Stimulated activated CD4-positive, alpha-beta T cell treated with anti-CD3 and anti-CD28 coated beads, Interleukin-4, amount 100 ng/mL, for 48 hours (primary cell): Measurements from ENCODE around the gene PCF11.
"Not testable (repeated sequence)": the region's sequence is repeated elsewhere in the genome, so short reads cannot be mapped to it uniquely, and the experiment has no call there.

Source experiments
- DNase-seq, 2 donors: peaks; one replicate each; pipeline ENCODE4 v3.0.0-alpha.2; 2020; ENCODE audit warnings: low read depth in 2 of 2

Gene PCF11, protein sequence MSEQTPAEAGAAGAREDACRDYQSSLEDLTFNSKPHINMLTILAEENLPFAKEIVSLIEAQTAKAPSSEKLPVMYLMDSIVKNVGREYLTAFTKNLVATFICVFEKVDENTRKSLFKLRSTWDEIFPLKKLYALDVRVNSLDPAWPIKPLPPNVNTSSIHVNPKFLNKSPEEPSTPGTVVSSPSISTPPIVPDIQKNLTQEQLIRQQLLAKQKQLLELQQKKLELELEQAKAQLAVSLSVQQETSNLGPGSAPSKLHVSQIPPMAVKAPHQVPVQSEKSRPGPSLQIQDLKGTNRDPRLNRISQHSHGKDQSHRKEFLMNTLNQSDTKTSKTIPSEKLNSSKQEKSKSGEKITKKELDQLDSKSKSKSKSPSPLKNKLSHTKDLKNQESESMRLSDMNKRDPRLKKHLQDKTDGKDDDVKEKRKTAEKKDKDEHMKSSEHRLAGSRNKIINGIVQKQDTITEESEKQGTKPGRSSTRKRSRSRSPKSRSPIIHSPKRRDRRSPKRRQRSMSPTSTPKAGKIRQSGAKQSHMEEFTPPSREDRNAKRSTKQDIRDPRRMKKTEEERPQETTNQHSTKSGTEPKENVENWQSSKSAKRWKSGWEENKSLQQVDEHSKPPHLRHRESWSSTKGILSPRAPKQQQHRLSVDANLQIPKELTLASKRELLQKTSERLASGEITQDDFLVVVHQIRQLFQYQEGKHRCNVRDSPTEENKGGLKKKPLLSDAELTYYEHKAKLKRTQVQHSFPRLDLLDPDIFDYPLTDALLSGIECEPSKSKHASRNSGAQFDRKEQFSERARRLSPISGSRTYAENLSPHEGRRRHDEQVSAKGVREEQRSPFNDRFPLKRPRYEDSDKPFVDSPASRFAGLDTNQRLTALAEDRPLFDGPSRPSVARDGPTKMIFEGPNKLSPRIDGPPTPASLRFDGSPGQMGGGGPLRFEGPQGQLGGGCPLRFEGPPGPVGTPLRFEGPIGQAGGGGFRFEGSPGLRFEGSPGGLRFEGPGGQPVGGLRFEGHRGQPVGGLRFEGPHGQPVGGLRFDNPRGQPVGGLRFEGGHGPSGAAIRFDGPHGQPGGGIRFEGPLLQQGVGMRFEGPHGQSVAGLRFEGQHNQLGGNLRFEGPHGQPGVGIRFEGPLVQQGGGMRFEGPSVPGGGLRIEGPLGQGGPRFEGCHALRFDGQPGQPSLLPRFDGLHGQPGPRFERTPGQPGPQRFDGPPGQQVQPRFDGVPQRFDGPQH (N-terminal part only)

DNA sequence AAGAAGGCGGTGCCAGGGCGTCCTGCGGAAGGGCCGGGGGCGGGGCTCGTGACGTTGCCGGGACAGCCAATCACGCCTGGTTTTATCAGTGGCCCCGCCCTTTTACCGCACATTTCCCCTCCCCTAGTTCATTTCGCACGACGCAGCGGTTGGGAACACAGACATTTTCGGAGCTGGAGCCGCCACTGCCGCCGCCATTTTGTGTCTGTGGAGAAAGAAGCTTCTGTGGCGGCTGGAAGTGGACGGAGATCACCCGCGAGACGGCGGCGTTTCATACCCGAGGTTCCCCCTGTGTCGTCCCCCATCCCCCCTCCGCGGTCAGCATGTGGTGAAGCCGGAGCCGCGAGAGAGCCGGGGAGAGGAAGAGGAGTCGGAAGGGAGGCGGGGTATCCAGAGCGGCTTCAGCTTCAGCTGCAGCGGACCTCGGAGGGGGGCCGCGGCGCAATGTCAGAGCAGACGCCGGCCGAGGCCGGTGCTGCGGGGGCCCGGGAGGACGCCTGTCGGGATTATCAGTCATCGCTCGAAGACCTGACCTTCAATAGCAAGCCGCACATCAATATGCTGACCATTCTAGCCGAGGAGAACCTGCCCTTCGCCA lies at the start of gene PCF11:
Gene PCF11 (plus strand): TSS at position 136 of the 598 bp plus-strand sequence. CDS start 309 bp downstream, at position 445.
- DNase-seq = peak in 1 of 2 donors; percentile 95

DNA sequence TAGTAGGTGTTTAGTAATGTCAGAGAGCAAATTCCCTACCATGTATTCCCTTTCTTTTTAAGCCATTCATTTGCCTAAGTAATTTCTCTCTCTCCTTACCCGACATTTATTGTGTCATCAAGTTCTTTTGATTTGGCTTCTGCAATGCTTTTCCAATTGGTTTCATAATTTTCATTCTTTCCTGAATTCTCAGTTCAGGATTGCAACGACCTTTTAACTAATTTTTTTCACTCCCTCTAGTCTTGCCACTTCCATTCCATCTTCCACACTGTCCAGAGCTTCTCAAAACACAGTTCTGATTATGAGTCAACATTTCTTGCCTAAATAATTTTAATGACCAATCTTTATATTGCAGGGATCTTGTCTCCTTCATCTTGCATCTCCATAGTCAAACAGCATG lies 44.0 kb upstream of the PCF11 start:
- DNase-seq = no peak

DNA sequence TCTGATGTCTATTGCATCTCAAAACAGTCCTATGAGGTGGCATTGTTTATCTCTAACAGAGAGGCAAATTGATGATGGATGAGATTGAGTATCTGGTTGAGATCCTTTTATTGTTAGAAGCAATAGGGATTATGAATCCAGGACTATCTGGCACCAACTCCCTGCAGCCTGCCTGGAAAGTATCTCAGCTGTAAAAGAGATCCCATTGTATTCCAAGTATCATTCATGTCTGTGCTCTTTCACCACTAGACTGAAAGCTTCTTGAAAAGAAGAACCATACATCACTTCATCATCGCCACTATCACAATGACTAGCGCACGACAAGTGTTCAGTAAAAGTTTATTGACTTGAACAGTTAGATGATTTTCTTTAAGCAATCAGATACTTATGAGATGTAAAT lies 41.9 kb upstream of the PCF11 start:
- DNase-seq = no peak

DNA sequence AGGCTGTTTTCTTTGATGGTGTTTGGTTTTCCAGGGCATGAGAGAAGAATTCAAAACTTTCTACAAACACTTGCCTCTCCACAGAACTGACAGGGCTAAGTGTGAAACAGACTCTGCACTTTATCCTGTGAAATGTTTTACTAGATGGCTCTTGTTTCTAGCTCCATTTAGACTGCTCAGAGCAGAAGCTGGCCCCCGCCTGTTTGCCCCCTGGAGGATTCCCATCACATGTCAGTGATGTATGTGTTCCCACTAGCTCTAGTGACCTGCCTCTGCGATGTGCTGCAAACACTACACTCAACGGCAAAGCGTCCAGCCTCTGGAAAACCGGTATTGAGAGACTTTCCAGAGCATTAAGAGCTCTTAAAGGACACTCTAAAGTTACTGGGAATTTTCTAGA lies 41.4 kb upstream of the PCF11 start:
- DNase-seq = no peak

DNA sequence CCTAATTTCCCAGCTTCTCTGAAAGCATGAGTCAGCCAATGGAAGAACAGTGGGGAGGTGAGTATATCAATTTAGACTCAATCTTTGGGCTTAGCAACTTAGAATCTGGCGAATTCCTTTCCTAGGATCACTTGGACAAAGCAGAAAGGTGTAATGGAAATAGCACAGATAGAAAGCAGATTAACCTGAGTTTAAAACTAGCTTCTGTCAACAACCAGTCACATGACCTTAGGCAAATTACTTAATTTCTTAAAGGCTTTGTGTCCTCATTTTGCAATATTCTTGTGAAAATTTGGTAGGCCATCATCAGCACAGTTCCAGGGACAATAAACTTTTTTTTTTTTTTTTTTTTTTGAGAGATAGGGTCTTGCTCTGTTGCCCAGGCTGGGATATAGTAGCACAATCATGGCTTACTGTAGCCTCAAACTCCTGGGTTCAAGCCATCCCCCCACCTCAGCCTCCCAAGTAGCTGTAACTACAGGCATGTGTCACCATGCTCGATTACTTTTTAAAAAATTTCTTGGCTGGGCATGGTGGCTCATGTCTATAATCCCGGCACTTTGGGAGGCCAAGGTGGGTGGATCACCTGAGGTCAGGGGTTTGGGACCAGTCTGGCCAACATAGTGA lies 40.8 kb upstream of the PCF11 start:
- no peak for DNase-seq

DNA sequence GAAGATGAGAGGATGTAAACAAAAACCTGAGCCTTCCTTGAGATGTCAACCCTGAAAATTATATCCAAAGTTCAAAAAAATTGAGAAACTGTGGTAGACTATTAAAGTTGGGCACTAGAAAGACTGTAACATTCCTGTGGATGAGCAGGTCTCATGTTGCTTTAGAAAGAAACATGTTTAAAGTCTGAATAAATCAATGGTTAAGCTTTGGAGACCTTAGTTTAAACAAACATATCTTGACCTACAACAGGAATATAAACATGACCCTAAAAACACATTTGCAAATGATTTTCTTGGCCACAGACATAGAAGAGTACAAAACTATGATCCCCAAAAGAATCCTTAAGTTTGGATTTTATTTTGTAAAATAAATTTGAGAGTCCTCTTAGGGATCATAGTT lies 38.1 kb upstream of the PCF11 start:
- DNase-seq = no peak

DNA sequence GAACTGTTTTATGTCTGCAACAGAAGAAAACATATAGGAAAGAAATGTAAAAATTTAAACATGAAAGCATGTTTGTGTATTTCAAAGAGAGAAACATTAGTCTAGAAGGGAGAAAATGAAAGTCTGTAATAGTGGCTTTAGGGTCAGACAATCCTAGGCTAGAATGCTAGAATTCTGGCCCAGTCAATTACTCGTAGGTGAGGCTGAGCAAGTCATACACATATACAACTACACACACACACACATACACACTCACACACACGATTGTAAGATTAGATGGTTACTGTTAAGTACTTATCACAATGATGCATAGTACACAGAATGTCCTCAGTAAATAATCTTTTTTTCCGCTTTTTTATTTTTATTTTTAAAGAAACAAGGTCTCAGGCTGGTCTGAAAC lies 37.7 kb upstream of the PCF11 start:
- no peak for DNase-seq

DNA sequence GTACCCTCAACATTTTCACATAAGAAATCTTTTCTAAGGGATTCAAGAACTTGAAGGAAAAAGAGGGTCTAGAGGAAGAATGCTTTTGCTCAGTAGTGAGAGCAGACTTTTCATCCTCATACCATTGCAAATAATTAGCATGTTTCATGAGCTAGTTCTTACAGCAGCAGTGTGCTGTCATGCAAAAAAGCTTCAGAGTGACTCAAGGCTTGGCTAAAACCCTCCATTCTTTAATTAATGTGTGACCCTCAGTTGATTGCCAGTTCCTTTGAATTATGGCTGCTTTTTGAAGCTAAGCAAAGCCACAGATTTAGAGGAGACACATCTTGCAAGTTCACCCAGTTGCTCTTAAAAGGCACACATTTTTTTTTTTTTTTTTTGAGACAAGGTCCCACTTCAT lies 36.6 kb upstream of the PCF11 start:
- DNase-seq = no peak

DNA sequence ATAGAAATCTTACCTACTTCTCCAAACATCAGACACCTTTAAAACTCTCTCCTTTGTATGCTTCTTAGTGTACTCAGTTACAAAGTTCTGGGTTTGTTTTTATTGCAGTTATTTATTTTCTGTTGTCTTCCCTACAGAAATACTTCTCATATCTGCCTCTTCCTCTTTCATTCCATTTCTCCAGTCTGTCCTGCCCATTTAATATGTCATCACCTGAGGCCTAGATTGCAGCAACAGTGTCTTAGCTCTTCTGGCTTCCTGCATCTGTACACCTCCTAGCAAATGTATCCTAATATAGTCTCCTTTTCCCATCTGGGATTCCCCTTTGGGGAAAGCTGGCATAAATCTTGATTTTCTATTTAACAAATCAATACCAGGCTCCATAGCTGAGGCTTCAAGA lies 34.9 kb upstream of the PCF11 start:
- no peak for DNase-seq

DNA sequence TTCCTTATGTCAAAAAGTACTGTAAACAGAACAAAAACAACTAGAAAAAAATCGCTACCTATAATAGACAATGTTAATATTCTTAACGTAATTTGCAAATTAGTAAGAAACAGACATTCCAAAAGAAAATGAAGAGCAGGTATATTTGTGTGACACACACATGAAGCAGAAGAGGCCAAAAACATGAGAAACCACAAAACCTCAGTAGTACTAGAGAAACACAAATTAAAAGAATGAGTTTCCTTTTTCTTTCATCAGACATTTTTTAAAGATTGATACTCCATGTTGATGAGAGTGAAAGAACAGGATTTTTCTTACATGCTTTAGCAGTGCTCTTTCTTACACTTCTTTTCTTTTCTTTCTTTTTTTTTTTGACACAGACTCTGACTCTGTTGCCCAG lies 34.2 kb upstream of the PCF11 start:
- DNase-seq = no peak

DNA sequence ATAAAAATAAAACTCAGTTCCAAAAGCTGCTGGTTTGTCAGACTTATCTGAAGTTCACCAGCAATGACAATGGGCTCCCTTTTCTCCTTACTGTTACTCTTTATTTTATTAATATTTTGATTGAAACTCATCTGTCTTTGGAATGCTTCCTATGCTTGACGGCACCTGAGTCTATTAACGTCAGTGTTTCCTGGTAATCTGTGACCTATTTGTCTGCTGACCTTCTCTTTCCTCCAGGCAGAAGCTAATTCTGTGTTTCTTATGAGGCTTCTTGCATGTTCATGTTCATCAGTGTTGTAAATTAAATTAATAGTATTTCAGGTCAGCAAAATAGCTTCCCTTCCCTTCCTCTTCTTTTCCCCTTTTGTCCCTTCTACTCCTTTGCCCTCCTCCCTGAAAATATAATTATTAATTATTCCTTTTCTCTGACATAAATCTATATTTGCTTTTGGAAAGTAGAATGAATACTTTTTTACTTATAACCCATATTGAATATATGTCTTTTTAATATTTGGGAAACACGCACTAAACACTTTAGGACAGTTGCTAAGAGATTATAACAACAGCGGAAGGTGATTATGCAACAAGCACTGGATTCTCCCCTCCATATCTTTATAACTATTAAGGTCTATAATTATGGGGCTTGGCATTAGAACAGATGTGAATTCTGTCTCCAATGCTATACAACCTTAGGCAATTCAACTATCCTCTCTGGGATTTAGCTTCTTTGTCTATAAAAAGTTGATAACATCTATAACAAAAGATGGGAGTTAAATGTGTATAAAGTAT lies 32.1 kb upstream of the PCF11 start:
- DNase-seq = no peak

DNA sequence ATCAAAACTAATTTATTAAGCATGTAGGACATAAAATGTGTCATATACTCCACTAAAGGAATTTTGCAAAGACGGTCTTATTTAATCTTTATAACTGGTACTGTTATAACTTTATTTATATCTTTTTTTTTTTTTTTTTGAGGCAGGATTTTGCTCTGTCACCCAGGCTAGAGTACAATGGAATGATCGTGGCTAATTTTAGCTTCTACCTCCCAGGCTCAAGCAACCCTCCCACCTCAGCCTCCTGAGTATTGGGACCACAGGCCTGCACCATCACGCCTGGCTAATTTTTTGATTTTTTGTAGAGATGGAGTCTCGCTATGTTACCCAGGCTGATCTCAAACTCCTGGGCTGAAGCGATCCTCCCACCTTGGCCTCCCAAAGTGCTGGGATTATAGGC lies 31.4 kb upstream of the PCF11 start:
- no peak for DNase-seq

DNA sequence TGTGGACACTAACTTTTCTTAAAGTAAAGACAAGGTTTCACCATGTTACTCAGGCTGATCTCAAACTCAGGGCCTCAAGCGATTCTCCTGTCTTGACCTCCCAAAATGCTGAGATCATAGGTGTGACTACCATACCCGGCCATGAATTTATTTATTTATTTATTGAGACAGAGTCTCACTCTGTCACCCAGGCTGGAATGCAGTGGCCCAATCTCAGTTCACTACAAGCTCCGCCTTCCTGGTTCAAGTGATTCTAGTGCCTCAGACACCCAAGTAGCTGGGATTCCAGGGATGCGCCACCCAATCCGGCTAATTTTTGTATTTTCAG lies 29.7 kb upstream of the PCF11 start:
- no peak for DNase-seq

DNA sequence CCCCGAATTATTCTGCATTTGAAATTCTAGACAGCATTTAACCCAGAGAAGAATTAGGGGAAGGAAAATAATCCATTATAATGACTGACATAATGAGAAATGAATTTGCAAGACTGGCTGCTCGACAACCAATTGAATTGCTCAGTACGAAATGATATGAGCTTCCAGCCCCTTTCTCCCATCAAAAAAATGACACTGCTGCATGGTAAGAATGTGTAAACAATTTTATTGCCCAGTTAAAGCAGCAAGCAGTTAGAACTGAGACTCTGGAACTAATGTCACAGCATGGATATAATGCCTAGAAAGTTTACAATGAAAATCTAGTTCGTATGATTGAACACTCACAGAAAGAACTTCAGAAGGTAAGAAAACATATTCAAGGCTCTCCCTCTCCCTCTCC lies 24.7 kb upstream of the PCF11 start:
- DNase-seq = no peak

DNA sequence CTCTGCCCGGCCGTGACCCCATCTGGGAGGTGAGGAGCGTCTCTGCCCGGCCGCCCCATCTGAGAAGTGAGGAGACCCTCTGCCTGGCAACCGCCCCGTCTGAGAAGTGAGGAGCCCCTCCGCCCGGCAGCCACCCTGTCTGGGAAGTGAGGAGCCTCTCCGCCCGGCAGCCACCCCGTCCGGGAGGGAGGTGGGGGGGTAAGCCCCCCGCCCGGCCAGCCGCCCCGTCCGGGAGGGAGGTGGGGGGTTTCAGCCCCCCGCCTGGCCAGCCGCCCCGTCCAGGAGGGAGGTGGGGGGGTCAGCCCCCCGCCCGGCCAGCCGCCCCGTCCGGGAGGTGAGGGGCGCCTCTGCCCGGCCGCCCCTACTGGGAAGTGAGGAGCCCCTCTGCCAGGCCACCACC lies 23.7 kb upstream of the PCF11 start:
- not testable (repeated sequence) for DNase-seq

DNA sequence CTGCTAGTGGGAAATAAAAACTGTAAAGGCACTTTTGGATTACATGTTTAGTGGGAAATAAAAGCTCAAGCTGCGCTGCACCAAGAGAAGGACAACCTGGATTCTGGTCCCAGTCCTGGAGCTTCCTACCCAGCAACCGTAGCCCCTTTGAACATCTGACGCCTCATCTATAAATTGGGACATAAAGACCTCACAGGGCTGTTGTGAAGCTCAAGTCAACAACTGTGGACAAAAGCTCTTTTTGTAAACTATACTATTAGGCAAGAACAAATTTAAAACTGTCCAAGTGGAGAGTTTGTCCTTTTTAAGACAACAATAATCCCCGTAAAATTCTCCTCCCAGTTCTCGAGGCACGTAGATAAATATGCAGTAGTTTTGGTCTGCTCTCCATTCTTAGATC lies 17.6 kb upstream of the PCF11 start:
- no peak for DNase-seq

DNA sequence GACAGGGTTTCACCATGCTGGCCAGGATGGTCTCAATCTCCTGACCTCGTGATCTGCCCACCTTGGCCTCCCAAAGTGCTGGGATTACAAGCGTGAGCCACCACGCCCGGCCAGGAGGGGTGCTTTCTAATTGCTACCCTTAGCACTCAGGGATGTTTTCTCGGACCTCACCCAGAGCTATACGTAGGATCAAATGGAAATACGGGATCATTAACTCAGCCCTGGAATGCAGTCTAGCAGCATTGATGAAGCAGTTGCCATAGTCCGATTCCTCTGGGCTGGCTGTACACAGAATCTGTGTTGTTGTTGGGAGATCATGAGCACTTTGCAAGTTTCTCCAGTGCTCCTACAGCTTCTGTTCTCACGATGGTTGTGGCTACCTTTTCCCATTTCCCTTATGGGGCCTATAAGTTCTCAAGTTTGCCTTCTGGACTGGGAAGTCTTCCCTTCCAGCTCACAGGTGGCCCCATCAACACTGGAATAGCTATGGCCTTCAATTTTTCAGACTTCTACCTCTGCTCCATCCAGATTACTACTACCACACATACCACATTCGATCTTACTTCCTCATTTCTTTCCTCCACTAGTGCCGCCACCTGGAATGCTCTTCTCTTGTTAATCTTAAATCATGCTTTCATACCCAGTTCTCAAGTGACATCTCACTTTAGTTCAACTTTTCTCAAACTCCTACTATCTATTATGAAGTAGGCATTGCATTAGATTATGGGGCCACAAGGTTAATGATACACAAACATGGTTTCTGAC lies 16.1 kb upstream of the PCF11 start:
- no peak for DNase-seq

DNA sequence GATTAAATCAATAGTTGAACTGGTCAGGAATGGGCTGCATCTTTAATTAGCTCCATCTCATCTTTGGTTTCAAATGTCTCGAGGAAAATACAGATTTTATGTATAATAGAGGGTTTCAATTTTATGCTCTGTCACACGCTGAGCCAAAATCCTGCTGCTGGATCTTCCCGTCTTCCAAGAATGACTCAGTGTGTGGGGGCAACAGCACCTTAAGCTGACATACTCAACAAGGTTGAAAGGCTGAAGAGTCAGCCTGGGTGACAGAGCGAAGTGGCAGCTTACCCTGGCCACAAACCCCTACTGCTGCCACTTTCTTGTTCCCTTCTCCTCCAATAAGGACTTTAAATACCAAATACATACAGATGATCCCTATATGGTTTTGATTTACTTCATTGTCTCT lies 9.0 kb upstream of the PCF11 start:
- DNase-seq = no peak

DNA sequence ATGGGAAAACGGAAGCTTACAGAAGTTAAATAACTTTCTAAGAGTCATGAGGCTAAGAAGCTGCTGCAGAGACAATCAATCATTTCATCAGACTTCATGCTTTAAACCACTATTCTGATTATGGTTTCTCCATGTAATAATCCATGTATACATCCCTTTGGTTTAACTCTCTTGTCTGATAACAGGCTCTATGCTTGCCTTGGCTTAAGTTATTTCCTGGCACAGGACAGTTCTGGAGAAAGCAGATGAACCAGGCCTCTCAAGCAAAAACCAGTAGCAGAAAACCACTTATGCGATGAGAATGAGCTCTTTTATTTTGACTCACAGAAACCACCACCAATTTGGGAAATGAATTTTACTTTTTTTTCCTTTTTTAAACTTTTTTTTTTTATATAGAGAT lies 6.5 kb upstream of the PCF11 start:
- DNase-seq = no peak
